Measurements from ENCODE around the gene RAMP3.

- TF ChIP-seq TP53 (CRISPR knock-in tag; IDR thresholded peaks at IDR 0.05) = no peak
- no peak for TF ChIP-seq MAX (IDR thresholded peaks at IDR 0.05)
- TF ChIP-seq MAFK (IDR thresholded peaks at IDR 0.05; ENCODE audit: partially characterized antibody) = no peak
- TF ChIP-seq JUN (IDR thresholded peaks at IDR 0.05) = no peak
- no peak for TF ChIP-seq ELK1 (IDR thresholded peaks at IDR 0.05; ENCODE audit: low read depth, low read length)
- no peak for TF ChIP-seq BHLHE40 (IDR thresholded peaks at IDR 0.05; ENCODE audit: low read depth, low read length)
Observed at GRCh38 chr7:45147858-45148652, 9.5 kb upstream of the RAMP3 start.

Data from A549 (cell line).